ENCODE measurements around the gene SH3YL1. TPM values are rescaled to one million over a fixed set of nuclear protein-coding genes. Genes with fewer than 3 reads are reported as not detected.

SH3YL1 gene
- total and polyA plus RNA-seq, 2 of the 4 experiments (the other 2 are of a cell fraction): 18.1 to 21.2 TPM

GRCh38 chr2:260507-261161 lies 3.2 kb downstream of the SH3YL1 start:
- Histone ChIP-seq H3K9me3 (ENCODE audit: control insufficient read depth, insufficient read depth, low read length) (no peaks in the 10 kb centered on the region), H3K4me1 (ENCODE audit: control insufficient read depth, insufficient read depth, low read length) (peaks cover 10% of the 10 kb centered on the region), H4K20me1 (ENCODE audit: insufficient read depth, low read length) (no peaks in the 10 kb centered on the region), H2AFZ (replicated peaks; ENCODE audit: low read length, poor library complexity) (no peak overlapping the region), H3K18ac (ENCODE audit: low read depth, low read length) (peak overlapping the region; percentile 1; the same call in 1 of the 2 replicates), H3K4me2 (ENCODE audit: low read depth, low read length) (peak overlapping the region; percentile 34), H3K27me3 (ENCODE audit: control insufficient read depth, insufficient read depth, low read length) (no peaks in the 10 kb centered on the region), H4K8ac (ENCODE audit: low read depth in 2 of 2, low read length in 2 of 2) (peak overlapping the region in 1 of 2 experiments; percentile 14; a peak in 1 of 4 replicates), H3K4ac (ENCODE audit: low read depth, low read length) (peak overlapping the region; percentile 46), H4K91ac (ENCODE audit: insufficient read depth, low read depth, low read length) (no peak overlapping the region), H3K27ac (ENCODE audit: insufficient read depth, low read length) (peak overlapping the region; percentile 74; the same call in 1 of the 2 replicates), H3K9me1 (ENCODE audit: insufficient read depth, low read length) (no peaks in the 10 kb centered on the region; the same call in 1 of the 2 replicates), H2AK5ac (ENCODE audit: low read depth, low read length) (no peak overlapping the region), H3K9ac (ENCODE audit: low read depth, low read length) (no peak overlapping the region), H2BK120ac (ENCODE audit: low read depth, low read length) (peak overlapping the region; percentile 16; the same call in 1 of the 2 replicates), H3K36me3 (ENCODE audit: control insufficient read depth, insufficient read depth, low read length) (no peaks in the 10 kb centered on the region), H3K79me1 (ENCODE audit: low read depth in 1 of 2, low read length in 2 of 2) (peaks cover 11 to 19% of the 10 kb centered on the region in 2 experiments), H3K23ac (ENCODE audit: low read depth, low read length) (no peak overlapping the region), H2BK5ac (ENCODE audit: low read depth, low read length, poor library complexity, severe bottlenecking) (no peak overlapping the region), H3K56ac (ENCODE audit: extremely low read depth, insufficient read depth, low read length) (no peak overlapping the region), H3K4me3 (ENCODE audit: insufficient read depth, low read depth, low read length) (no peak overlapping the region), H2BK15ac (ENCODE audit: low read depth, low read length) (no peak overlapping the region), H3K14ac (replicated peaks; ENCODE audit: low read depth, low read length) (no peak overlapping the region), H2AK9ac (replicated peaks; ENCODE audit: low read depth, low read length, poor library complexity) (no peak overlapping the region), H2BK20ac (ENCODE audit: low read depth, low read length) (peak overlapping the region; percentile 20; the same call in 1 of the 2 replicates), H4K5ac (ENCODE audit: low read depth, low read length) (no peak overlapping the region)
- dilution Hi-C loops (cut with HindIII; ENCODE audit: low sequenced_read_pairs, unreplicated experiment) (no loop called here), intact Hi-C loops (cut with micrococcal nuclease) (loop anchor here (1.0 to 5.0 kb wide), 3 partner anchors 14 to 417 kb away; partner anchors contain the start of gene TMEM18), in situ Hi-C loops (cut with MboI; ENCODE audit: low sequenced_read_pairs) (no loop called here)
- DNase-seq (peak; percentile 86), ATAC-seq (ENCODE audit: low read depth) (peak; percentile 64)
- TF ChIP-seq RAD21 (IDR thresholded peaks at IDR 0.05; ENCODE audit: low read length): no peak
- peak; percentile 59; the same call in 1 of the 2 replicates for TF ChIP-seq BHLHE40 (IDR thresholded peaks at IDR 0.05; ENCODE audit: low read depth, low read length)
- TF ChIP-seq MAFK (IDR thresholded peaks at IDR 0.05; ENCODE audit: low read depth, low read length): 0 out of 2 replicates have a peak, but pooled peaks have one; percentile 4
- peak; percentile 22; the same call in 1 of the 2 replicates for TF ChIP-seq NFE2L2 (IDR thresholded peaks at IDR 0.05; ENCODE audit: low read depth, low read length)
- peak; percentile 54 for TF ChIP-seq RCOR1 (IDR thresholded peaks at IDR 0.05; ENCODE audit: insufficient replicate concordance, low read length)
- POLR2A ChIA-PET (ENCODE audit: unreplicated experiment): no interaction called here
- CTCF ChIA-PET: interaction anchor here (0.6 to 2.2 kb wide), 3 partner anchors 14 to 239 kb away, joined by 4 to 5 read pairs (median 5); no protein-coding TSS in a partner anchor
- BruUV-seq (replicated peaks): no TSS peak
- 0% methylated on average over 1 of the region's 6 CpGs; no CpG with 5 or more reads in 1 of the 2 experiments for WGBS, 2 experiments (ENCODE audit: extremely low coverage in 2 of 2, insufficient read length in 1 of 2)

Data from IMR-90 (cell line).